ENCODE data around the gene CSTF2T. TPM values are rescaled to one million over a fixed set of nuclear protein-coding genes. Genes with fewer than 3 reads are reported as not detected.

CSTF2T gene
- total and polyA plus RNA-seq, 2 donors: 23.3 to 31.5 TPM

DNA sequence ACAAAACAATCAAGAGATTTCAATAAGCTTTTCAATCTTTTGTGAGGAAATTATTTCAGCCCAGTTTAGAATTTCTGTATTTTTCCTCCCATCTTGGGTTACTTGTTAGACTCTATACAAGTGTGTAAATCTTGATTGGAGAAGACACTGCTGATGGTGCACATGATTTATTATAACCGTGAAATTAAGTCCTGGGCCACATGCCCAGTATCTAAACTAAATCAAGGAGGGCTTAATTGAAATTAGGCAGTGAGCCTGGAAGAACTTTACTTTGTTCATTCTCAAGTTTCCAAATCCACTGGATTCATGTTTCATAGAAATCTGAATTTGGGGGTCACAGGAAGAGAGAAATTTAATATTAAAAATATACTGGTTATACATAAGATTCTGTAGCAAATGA lies 44.5 kb downstream of the CSTF2T start:
- WGBS: 53% methylated on average over 1 of the region's 1 CpG
- H3K4me1 ChIP-seq (ENCODE audit: insufficient read depth): no peaks in the 10 kb centered on the region
- no peak overlapping the region for H3K27ac ChIP-seq (ENCODE audit: low read depth)
- H3K4me3 ChIP-seq (ENCODE audit: low read depth, low read length): no peak overlapping the region
- DNase-seq (ENCODE audit: extremely low spot score): no peak
- no peaks in the 10 kb centered on the region for H3K36me3 ChIP-seq (ENCODE audit: insufficient read depth)

GRCh38 chr10:51653025-51653424 lies 46.4 kb downstream of the CSTF2T start:
- Histone ChIP-seq H3K4me1 (ENCODE audit: insufficient read depth) (no peaks in the 10 kb centered on the region), H3K36me3 (ENCODE audit: insufficient read depth) (no peaks in the 10 kb centered on the region), H3K27ac (ENCODE audit: low read depth) (no peak overlapping the region), H3K4me3 (ENCODE audit: low read depth, low read length) (no peak overlapping the region)
- DNase-seq (ENCODE audit: extremely low spot score): no peak

DNA sequence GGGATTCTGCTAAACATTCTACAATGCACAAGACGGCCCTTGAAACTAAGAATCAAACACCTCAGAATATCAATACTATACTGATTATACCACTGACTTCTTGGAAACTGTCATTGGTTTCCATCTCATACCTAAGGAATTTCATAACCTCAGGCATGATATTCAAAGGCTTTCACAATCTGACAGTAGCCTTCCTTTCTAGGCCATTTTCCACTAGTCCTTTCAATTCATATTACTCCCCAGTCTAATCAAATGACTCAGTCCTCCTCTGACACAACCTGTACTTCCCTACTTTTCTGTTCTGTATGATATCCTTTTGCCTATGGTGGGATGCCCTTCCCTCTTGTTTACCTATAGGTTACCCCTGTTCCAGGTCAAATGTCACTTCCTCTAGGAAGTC lies 48.3 kb downstream of the CSTF2T start:
- Histone ChIP-seq H3K36me3 (ENCODE audit: insufficient read depth) (no peaks in the 10 kb centered on the region), H3K27ac (ENCODE audit: low read depth) (no peak overlapping the region), H3K4me3 (ENCODE audit: low read depth, low read length) (no peak overlapping the region), H3K4me1 (ENCODE audit: insufficient read depth) (no peaks in the 10 kb centered on the region)
- 91% methylated on average over 1 of the region's 1 CpG for WGBS
- DNase-seq (ENCODE audit: extremely low spot score): no peak

DNA sequence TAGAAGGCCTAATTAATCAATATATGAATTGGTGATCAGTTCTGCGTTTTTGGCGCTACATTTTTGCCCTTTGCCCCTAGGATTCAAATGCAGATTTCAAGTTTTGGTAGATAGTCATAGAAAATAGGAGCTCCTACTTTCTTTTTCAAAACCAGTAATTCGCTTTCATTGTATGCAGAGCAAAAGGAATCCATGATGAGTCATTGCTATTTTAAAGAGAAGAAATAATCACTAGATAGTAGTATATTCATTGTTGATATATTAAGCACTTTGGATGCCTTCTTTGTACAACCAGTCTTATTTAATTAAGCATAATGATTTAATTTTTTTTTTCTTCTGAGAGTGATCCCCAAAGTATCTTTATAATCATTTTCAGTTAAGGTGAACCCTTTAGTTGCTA lies 50.3 kb downstream of the CSTF2T start:
- no peak overlapping the region for H3K27ac ChIP-seq (ENCODE audit: low read depth)
- 94% methylated on average over 3 of the region's 3 CpGs for WGBS
- H3K4me1 ChIP-seq (ENCODE audit: insufficient read depth): no peaks in the 10 kb centered on the region
- no peaks in the 10 kb centered on the region for H3K36me3 ChIP-seq (ENCODE audit: insufficient read depth)
- no peak for DNase-seq (ENCODE audit: extremely low spot score)
- no peak overlapping the region for H3K4me3 ChIP-seq (ENCODE audit: low read depth, low read length)
